B cell (primary cell): Measurements from ENCODE around the gene AXL. TPM values are rescaled to one million over a fixed set of nuclear protein-coding genes. Genes with fewer than 3 reads are reported as not detected.
"Not testable (repeated sequence)": the region's sequence is repeated elsewhere in the genome, so short reads cannot be mapped to it uniquely, and the experiment has no call there.

Experiments
- ATAC-seq: fragments of 200-7000 bp; cut with Tn5 transposase; one replicate; pipeline ENCODE4 v1.10.0; 2021; ENCODE audit warnings: low read depth, mild to moderate bottlenecking, moderate number of reproducible peaks, moderate library complexity
- CTCF ChIA-PET: fragments of 350-600 bp; sonication (Branson Sonifier 250); formaldehyde crosslinking; loops from one replicate; lab custom pipeline; 2021; ENCODE audit warnings: antibody characterized with exemption, inconsistent platforms; lab: Charles Lee
- POLR2A ChIA-PET: fragments of 350-600 bp; sonication (Branson Sonifier 250); formaldehyde crosslinking; loops from one replicate; lab custom pipeline; 2021; ENCODE audit warnings: antibody characterized with exemption; lab: Charles Lee
- DNase-seq: peaks from one replicate; pipeline ENCODE4 v3.0.0; 2013
- H2AFZ ChIP-seq: 2 replicates; pipeline ENCODE4 v1.6.1; 2012; ENCODE audit warnings: mild to moderate bottlenecking, low read depth, low read length; ENCODE audit not compliant: insufficient read depth, poor library complexity, severe bottlenecking
- H3K27ac ChIP-seq, 2 donors: 1 replicate in 1 of 2; 2 replicates in 1 of 2; pipeline ENCODE4 v1.5.1; 2012 to 2013; ENCODE audit warnings: low read length in 2 of 2, mild to moderate bottlenecking in 2 of 2, moderate library complexity in 1 of 2
- H3K27me3 ChIP-seq, 4 experiments: fragments of 200-600 bp in 1 of 4; sonication (generic) in 1 of 4; replicated peaks in 1 of 4; 1 replicate in 2 of 4; 2 replicates in 2 of 4; pipeline versions ENCODE4 v1.6.1 to v1.7.0; 2013 to 2016; ENCODE audit warnings: low read length in 3 of 4, mild to moderate bottlenecking in 2 of 4, mixed read lengths in 1 of 4, moderate library complexity in 1 of 4; ENCODE audit not compliant: insufficient read depth in 4 of 4, control insufficient read depth in 3 of 4; ENCODE audit errors: control extremely low read depth in 1 of 4
- H3K36me3 ChIP-seq, 2 experiments: replicated peaks in 1 of 2; 1 replicate in 1 of 2; 2 replicates in 1 of 2; pipeline versions ENCODE4 v1.6.1 to v1.7.1; 2013; ENCODE audit warnings: low read length in 1 of 2; ENCODE audit not compliant: insufficient read depth in 2 of 2, control insufficient read depth in 1 of 2; ENCODE audit errors: control extremely low read depth in 1 of 2, extremely low read depth in 1 of 2
- H3K4me1 ChIP-seq, 2 donors: fragments of 200-600 bp in 1 of 2; sonication (generic) in 1 of 2; 1 replicate in 1 of 2; 2 replicates in 1 of 2; pipeline versions ENCODE4 v1.5.1 to v1.6.1; 2013 to 2017; ENCODE audit warnings: low read length in 2 of 2; ENCODE audit not compliant: control insufficient read depth in 2 of 2, insufficient read depth in 2 of 2
- H3K4me2 ChIP-seq: replicated peaks from 2 replicates; pipeline ENCODE3; 2012; ENCODE audit warnings: mild to moderate bottlenecking, low read depth, low read length; ENCODE audit not compliant: poor library complexity, severe bottlenecking
- H3K4me3 ChIP-seq, 5 experiments: fragments of 200-600 bp in 1 of 5; sonication (generic) in 1 of 5; 1 replicate in 3 of 5; 2 replicates in 2 of 5; pipeline versions ENCODE4 v1.5.1 to v1.7.0; 2011 to 2016; ENCODE audit warnings: low read length in 4 of 5, mild to moderate bottlenecking in 4 of 5, low read depth in 2 of 5, control low read depth in 1 of 5, moderate library complexity in 1 of 5; ENCODE audit not compliant: insufficient read depth in 1 of 5; ENCODE audit errors: control extremely low read depth in 1 of 5, extremely low read depth in 1 of 5
- H3K79me2 ChIP-seq: fragments of 200-600 bp; sonication (generic); one replicate; pipeline ENCODE4 v1.6.0; 2016; ENCODE audit warnings: low read length; ENCODE audit not compliant: control insufficient read depth, insufficient read depth
- H3K9ac ChIP-seq: fragments of 200-600 bp; sonication (generic); 2 replicates; pipeline ENCODE4 v1.6.1; 2017; ENCODE audit warnings: mild to moderate bottlenecking, low read length, moderate library complexity
- H3K9me3 ChIP-seq, 3 donors: one replicate each; pipeline versions ENCODE4 v1.6.1 to v1.7.1; 2013; ENCODE audit warnings: low read length in 2 of 3; ENCODE audit not compliant: control insufficient read depth in 2 of 3, insufficient read depth in 1 of 3; ENCODE audit errors: control extremely low read depth in 1 of 3
- H4K20me1 ChIP-seq: 2 replicates; pipeline ENCODE4 v1.6.0; 2012; ENCODE audit warnings: mild to moderate bottlenecking, low read length; ENCODE audit not compliant: insufficient read depth, control insufficient read depth, poor library complexity, severe bottlenecking
- H3K27ac Mint-ChIP-seq: one replicate; pipeline ENCODE4 v1.8.0; 2021; ENCODE audit warnings: mixed read lengths
- H3K27me3 Mint-ChIP-seq: one replicate; pipeline ENCODE4 v1.8.0; 2021; ENCODE audit warnings: mixed read lengths
- H3K4me1 Mint-ChIP-seq: one replicate; pipeline ENCODE4 v1.8.0; 2021; ENCODE audit warnings: mixed read lengths
- H3K4me3 Mint-ChIP-seq: one replicate; pipeline ENCODE4 v1.8.0; 2021; ENCODE audit warnings: mixed read lengths
- H3K9me3 Mint-ChIP-seq: one replicate; pipeline ENCODE4 v1.8.0; 2022; ENCODE audit warnings: mixed read lengths; ENCODE audit not compliant: insufficient read depth
- EZH2 ChIP-seq: IDR thresholded peaks from 2 replicates; pipeline ENCODE4 v1.6.1; 2012; ENCODE audit warnings: borderline replicate concordance, low read depth, mild to moderate bottlenecking, moderate library complexity, low read length; ENCODE audit not compliant: insufficient read depth, poor library complexity, severe bottlenecking
- whole genome bisulfite sequencing: methylation state at CpG from one replicate; pipeline ENCODE4 v1.1.5; 2013; ENCODE audit warnings: missing lambda C conversion rate; ENCODE audit not compliant: insufficient coverage; 5-methylcytosine and 5-hydroxymethylcytosine counted together
- intact Hi-C: fragments of 100-400 bp; cut with micrococcal nuclease; formaldehyde crosslinking; loops from one replicate; pipeline ENCODE4 v1.10.0; 2022
- polyA plus RNA-seq: library from polyadenylated mRNA; depleted of rRNA; stranded (reverse); fragments of >200 nt; gene quantifications from 2 replicates; pipeline ENCODE4 v1.2.3, GENCODE V29; 2012
- total RNA-seq, 2 donors: library from RNA; stranded (reverse); fragments of 120-200 nt in 1 of 2; gene quantifications; 1 replicate in 1 of 2; 2 replicates in 1 of 2; pipeline versions ENCODE4 v1.2.3 to v1.2.4, GENCODE V29; 2013 to 2022
- TF ChIP-seq, protein P1 (sequence below): fragments of 200-600 bp; IDR thresholded peaks from one replicate; pipeline ENCODE4 v1.8.0; 2022; ENCODE audit warnings: antibody characterized with exemption, mild to moderate bottlenecking

AXL gene
- total and polyA plus RNA-seq, 2 donors (not counting 1 experiment from before 2014, with no cell fraction given) = not detected

GRCh38 chr19:41228486-41228885 is 9.5 kb downstream of the AXL start:
- no peaks in the 10 kb centered on the region for H4K20me1 ChIP-seq
- no peaks in the 10 kb centered on the region for H3K36me3 ChIP-seq
- peaks cover 0 to 46% (median 22%) of the 10 kb centered on the region in 4 experiments for H3K27me3 ChIP-seq
- no peak overlapping the region for H3K9ac ChIP-seq
- H3K27me3 Mint-ChIP-seq = peaks cover 45% of the 10 kb centered on the region
- no peak overlapping the region for H3K27ac ChIP-seq
- no peak overlapping the region for H3K27ac Mint-ChIP-seq
- H3K4me2 ChIP-seq = no peak overlapping the region
- ATAC-seq (no peak), DNase-seq (no peak)
- peaks cover 8 to 15% of the 10 kb centered on the region in 2 donors for H3K4me1 ChIP-seq
- intact Hi-C loops = no loop called here
- ChIA-PET CTCF (no interaction called here), POLR2A (no interaction called here)
- WGBS = 100% methylated on average over 1 of the region's 3 CpGs
- H3K9me3 ChIP-seq = peaks cover 0 to 4% (median 0%) of the 10 kb centered on the region in 3 donors
- TF ChIP-seq, protein P1, sequence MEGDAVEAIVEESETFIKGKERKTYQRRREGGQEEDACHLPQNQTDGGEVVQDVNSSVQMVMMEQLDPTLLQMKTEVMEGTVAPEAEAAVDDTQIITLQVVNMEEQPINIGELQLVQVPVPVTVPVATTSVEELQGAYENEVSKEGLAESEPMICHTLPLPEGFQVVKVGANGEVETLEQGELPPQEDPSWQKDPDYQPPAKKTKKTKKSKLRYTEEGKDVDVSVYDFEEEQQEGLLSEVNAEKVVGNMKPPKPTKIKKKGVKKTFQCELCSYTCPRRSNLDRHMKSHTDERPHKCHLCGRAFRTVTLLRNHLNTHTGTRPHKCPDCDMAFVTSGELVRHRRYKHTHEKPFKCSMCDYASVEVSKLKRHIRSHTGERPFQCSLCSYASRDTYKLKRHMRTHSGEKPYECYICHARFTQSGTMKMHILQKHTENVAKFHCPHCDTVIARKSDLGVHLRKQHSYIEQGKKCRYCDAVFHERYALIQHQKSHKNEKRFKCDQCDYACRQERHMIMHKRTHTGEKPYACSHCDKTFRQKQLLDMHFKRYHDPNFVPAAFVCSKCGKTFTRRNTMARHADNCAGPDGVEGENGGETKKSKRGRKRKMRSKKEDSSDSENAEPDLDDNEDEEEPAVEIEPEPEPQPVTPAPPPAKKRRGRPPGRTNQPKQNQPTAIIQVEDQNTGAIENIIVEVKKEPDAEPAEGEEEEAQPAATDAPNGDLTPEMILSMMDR = no peak
- TF ChIP-seq EZH2 = no peak
- H3K4me1 Mint-ChIP-seq = peaks cover 10% of the 10 kb centered on the region
- H2AFZ ChIP-seq = no peak overlapping the region
- no peak overlapping the region for H3K4me3 Mint-ChIP-seq
- H3K4me3 ChIP-seq = no peak overlapping the region
- no peaks in the 10 kb centered on the region for H3K79me2 ChIP-seq
- H3K9me3 Mint-ChIP-seq = no peaks in the 10 kb centered on the region

- Mint-ChIP-seq H3K4me1 (peaks cover 10% of the 10 kb centered on the region), H3K27me3 (peaks cover 36% of the 10 kb centered on the region)
- H3K4me1 ChIP-seq = peaks cover 8 to 15% of the 10 kb centered on the region in 2 donors
- ATAC-seq, H3K36me3 ChIP-seq, H3K79me2 ChIP-seq, H3K9ac ChIP-seq, H3K4me3 ChIP-seq, H2AFZ ChIP-seq, H4K20me1 ChIP-seq, H3K4me2 ChIP-seq, H3K9me3 ChIP-seq, H3K27ac Mint-ChIP-seq, H3K27ac ChIP-seq, intact Hi-C loops, H3K9me3 Mint-ChIP-seq, POLR2A ChIA-PET, CTCF ChIA-PET, DNase-seq, H3K4me3 Mint-ChIP-seq: not testable (repeated sequence)
- 93% methylated on average over 5 of the region's 5 CpGs for WGBS
- peaks cover 0 to 46% (median 22%) of the 10 kb centered on the region in 4 experiments for H3K27me3 ChIP-seq
Observed at GRCh38 chr19:41229338-41229737, 10.3 kb downstream of the AXL start.
